ENCODE measurements around the gene RAD23A.
"Not testable (repeated sequence)": the region's sequence is repeated elsewhere in the genome, so short reads cannot be mapped to it uniquely, and the experiment has no call there.

The RAD23A gene

GRCh38 chr19:12975221-12975741 is 29.6 kb downstream of the RAD23A start:
- no peak for DNase-seq (ENCODE audit: extremely low read depth, insufficient read length)
- TF ChIP-seq, protein P1, sequence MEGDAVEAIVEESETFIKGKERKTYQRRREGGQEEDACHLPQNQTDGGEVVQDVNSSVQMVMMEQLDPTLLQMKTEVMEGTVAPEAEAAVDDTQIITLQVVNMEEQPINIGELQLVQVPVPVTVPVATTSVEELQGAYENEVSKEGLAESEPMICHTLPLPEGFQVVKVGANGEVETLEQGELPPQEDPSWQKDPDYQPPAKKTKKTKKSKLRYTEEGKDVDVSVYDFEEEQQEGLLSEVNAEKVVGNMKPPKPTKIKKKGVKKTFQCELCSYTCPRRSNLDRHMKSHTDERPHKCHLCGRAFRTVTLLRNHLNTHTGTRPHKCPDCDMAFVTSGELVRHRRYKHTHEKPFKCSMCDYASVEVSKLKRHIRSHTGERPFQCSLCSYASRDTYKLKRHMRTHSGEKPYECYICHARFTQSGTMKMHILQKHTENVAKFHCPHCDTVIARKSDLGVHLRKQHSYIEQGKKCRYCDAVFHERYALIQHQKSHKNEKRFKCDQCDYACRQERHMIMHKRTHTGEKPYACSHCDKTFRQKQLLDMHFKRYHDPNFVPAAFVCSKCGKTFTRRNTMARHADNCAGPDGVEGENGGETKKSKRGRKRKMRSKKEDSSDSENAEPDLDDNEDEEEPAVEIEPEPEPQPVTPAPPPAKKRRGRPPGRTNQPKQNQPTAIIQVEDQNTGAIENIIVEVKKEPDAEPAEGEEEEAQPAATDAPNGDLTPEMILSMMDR (IDR thresholded peaks at IDR 0.05; ENCODE audit: insufficient read depth, low read length, poor library complexity, severe bottlenecking) = no peak
- Histone ChIP-seq H3K27me3 (replicated peaks; ENCODE audit: control insufficient read depth, insufficient read depth, low read length) (no peaks in the 10 kb centered on the region; the same call in 1 of the 2 replicates), H3K36me3 (ENCODE audit: control insufficient read depth, insufficient read depth, low read length) (no peaks in the 10 kb centered on the region), H3K4me3 (replicated peaks; ENCODE audit: low read depth, low read length) (no peak overlapping the region)

DNA sequence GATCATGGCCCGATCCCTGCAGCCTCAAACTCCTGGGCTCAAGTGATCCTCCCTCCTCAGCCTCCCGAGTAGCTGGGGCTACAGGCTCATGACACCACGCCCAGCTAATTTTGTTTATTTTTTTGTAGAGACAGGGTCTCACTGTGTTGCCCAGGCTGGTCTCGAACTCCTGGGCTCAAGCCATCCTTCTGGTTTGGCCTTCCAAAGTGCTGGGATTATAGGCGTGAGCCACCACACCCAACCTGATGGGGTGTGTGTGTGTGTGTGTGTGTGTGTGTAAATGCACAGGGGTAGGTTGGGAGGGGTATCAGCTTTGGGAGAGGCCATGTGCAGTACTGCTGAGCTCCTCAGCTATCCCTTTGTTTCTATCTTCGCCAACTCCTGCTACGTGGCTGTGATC is 30.4 kb downstream of the RAD23A start:
- H3K36me3 ChIP-seq (ENCODE audit: control insufficient read depth, insufficient read depth, low read length); DNase-seq (ENCODE audit: extremely low read depth, insufficient read length); H3K27me3 ChIP-seq (replicated peaks; ENCODE audit: control insufficient read depth, insufficient read depth, low read length); H3K4me3 ChIP-seq (replicated peaks; ENCODE audit: low read depth, low read length): not testable (repeated sequence)

- no peak overlapping the region for H3K4me3 ChIP-seq (replicated peaks; ENCODE audit: low read depth, low read length)
- TF ChIP-seq, protein P1 (IDR thresholded peaks at IDR 0.05; ENCODE audit: insufficient read depth, low read length, poor library complexity, severe bottlenecking) = no peak
- DNase-seq (ENCODE audit: extremely low read depth, insufficient read length) = no peak
These were observed 34.3 kb downstream of the RAD23A start for GRCh38 chr19:12979974-12980373.

DNA sequence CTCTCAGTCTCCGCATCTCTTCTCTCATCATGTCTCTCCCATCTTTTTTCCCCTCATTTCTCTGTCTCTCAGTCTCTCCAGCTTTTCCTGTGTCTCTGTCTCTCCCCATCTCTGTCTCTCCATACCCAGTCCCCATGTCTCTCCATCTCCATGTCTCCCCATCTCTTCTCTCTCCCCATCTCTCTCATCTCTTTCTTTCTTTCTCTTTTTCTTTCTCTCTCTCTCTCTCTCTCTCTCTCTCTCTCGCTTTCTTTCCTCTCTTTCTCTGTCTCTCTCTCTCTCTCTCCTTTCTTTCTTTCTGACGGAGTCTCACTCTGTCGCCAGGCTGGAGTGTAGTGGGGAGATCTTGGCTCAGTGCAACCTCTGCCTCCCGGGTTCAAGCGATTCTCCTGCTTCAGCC is 37.0 kb downstream of the RAD23A start:
- Histone ChIP-seq H3K27me3 (replicated peaks; ENCODE audit: control insufficient read depth, insufficient read depth, low read length) (no peaks in the 10 kb centered on the region; the same call in 1 of the 2 replicates), H3K4me3 (replicated peaks; ENCODE audit: low read depth, low read length) (no peak overlapping the region), H3K36me3 (ENCODE audit: control insufficient read depth, insufficient read depth, low read length) (no peaks in the 10 kb centered on the region)
- no peak for DNase-seq (ENCODE audit: extremely low read depth, insufficient read length)
- TF ChIP-seq, protein P1 (IDR thresholded peaks at IDR 0.05; ENCODE audit: insufficient read depth, low read length, poor library complexity, severe bottlenecking) = no peak

More at GRCh38 chr19:12979974-12980373, 34.3 kb downstream of the RAD23A start:
- Histone ChIP-seq H3K27me3 (replicated peaks; ENCODE audit: control insufficient read depth, insufficient read depth, low read length) (no peaks in the 10 kb centered on the region; the same call in 1 of the 2 replicates), H3K36me3 (ENCODE audit: control insufficient read depth, insufficient read depth, low read length) (no peaks in the 10 kb centered on the region)

- Histone ChIP-seq H3K4me3 (replicated peaks; ENCODE audit: low read depth, low read length) (no peak overlapping the region), H3K27me3 (replicated peaks; ENCODE audit: control insufficient read depth, insufficient read depth, low read length) (no peaks in the 10 kb centered on the region; the same call in 1 of the 2 replicates), H3K36me3 (ENCODE audit: control insufficient read depth, insufficient read depth, low read length) (no peaks in the 10 kb centered on the region)
- DNase-seq (ENCODE audit: extremely low read depth, insufficient read length) = no peak
- TF ChIP-seq, protein P1 (IDR thresholded peaks at IDR 0.05; ENCODE audit: insufficient read depth, low read length, poor library complexity, severe bottlenecking) = no peak
These were observed 37.4 kb downstream of the RAD23A start for GRCh38 chr19:12983091-12983490.

DNA sequence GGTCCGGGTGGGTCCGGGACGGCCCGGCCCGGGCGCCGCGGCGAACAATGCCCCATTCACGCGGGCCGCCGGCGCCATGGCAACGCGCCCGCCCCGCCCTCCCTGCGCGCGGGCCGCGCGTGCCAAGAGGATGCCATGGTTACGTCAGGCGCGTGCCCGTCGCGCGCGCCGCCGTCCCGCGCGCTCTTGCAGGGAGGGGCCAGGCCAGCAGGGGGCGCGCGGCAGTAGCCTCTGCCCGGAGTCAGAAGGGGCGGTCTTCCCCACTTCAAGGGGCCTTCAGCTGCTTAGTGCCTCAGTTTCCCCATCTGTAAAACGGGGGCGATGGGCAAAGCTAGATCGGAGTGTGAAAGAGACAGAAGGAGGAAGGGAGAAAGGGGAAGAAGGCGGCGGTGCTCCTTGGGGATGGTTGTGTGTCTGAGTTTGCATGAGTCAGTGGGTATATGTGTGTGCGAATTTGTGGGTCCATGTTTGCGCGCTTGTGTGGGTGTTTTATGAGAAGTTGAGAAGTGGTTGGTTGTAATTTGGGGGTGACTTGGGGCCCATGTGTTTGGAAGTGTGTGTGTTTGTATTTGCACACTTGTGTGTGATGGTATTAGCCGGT is 38.0 kb downstream of the RAD23A start:
- peak; percentile 83 for DNase-seq (ENCODE audit: extremely low read depth, insufficient read length)
- Histone ChIP-seq H3K4me3 (replicated peaks; ENCODE audit: low read depth, low read length) (no peak overlapping the region), H3K36me3 (ENCODE audit: control insufficient read depth, insufficient read depth, low read length) (no peaks in the 10 kb centered on the region), H3K27me3 (replicated peaks; ENCODE audit: control insufficient read depth, insufficient read depth, low read length) (no peaks in the 10 kb centered on the region; the same call in 1 of the 2 replicates)
- TF ChIP-seq, protein P1 (IDR thresholded peaks at IDR 0.05; ENCODE audit: insufficient read depth, low read length, poor library complexity, severe bottlenecking) = peak; percentile 61
